ENCODE results near the gene CHL1.
A peak's percentile ranks its signal among the peaks of the same experiment; 100 is the strongest.

CHL1 gene

DNA sequence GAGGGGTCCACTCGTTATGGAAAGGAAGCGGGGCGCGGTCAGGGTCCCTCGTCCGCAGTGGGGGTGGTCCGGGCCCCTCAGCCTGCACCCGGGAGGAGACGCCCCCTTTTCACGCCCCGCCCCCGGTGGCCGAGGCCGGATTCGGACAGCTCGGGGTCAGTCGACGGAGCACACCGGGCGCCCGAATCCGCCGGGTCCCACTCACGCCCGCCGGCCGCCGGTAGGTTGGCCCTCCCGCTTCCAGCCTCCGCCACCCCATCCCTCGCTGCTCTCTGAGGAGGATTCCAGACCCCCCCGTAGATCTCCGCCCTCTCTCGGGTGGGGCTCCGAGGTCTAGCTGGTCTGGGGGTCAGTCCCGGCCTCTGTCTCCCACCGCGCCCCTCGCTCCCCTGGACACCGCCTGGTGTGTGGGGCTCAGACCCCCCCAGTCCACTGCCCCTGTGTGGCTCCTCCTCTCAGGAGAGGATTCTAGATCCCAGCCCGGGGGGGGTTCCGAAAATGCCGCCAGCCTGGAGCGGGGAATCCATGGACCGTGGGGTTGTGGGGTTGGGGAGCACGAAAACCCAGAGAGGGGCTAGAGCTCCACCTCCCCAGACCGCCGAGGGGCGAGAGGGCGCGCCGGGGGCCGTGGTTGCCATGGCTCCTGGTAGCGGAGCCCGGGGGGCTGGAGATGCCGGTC, 725 bp downstream of the CHL1 start:
- H3K27me3 ChIP-seq (replicated peaks) = peaks cover 10% of the 10 kb centered on the region
- no peak overlapping the region for H3K27ac ChIP-seq
- H3K4me3 ChIP-seq (ENCODE audit: low read depth, low read length) = peak overlapping the region; percentile 34
- no peak for DNase-seq
- in situ Hi-C loops (cut with HindIII; ENCODE audit: low pct_ligation_motif_present, low sequenced_read_pairs) = no loop called here
- no peaks in the 10 kb centered on the region for H3K36me3 ChIP-seq (replicated peaks)
- TF ChIP-seq, protein P1, sequence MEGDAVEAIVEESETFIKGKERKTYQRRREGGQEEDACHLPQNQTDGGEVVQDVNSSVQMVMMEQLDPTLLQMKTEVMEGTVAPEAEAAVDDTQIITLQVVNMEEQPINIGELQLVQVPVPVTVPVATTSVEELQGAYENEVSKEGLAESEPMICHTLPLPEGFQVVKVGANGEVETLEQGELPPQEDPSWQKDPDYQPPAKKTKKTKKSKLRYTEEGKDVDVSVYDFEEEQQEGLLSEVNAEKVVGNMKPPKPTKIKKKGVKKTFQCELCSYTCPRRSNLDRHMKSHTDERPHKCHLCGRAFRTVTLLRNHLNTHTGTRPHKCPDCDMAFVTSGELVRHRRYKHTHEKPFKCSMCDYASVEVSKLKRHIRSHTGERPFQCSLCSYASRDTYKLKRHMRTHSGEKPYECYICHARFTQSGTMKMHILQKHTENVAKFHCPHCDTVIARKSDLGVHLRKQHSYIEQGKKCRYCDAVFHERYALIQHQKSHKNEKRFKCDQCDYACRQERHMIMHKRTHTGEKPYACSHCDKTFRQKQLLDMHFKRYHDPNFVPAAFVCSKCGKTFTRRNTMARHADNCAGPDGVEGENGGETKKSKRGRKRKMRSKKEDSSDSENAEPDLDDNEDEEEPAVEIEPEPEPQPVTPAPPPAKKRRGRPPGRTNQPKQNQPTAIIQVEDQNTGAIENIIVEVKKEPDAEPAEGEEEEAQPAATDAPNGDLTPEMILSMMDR (IDR thresholded peaks at IDR 0.05; ENCODE audit: low read depth, low read length, missing control alignments) = no peak

DNA sequence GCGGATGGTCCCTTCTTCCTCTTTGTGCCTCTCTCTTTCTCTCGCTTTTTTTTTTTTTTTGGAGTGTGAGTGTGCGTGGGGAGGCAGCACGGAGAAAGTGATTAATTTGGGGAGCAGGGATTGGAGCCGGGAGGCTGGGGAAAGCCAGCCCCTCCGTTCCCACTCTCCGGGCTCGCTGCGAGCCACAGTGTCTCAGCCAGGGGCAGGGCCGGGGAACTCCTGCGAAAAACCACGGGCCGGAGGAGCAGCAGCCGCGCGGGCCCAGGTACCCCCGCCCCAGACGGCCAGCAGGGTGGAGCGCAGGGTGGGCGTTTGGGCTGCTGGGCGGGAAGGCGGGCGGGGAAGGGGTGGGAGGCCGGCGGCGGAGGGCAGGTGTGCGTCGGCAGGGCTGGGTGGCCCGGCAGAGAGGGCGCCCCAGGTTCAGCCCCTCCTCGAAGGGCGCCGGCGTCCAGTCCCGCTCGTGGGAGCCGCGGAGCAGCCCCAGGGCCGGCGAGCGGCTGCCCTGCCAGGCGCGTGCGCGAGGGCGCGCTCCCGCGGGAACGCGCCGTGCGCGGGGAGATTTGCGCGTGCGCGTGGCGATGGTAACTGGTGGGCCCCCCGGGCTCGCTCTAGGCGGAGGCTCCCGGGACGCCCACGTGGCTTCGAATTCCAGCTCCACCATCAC, 1.4 kb downstream of the CHL1 start:
- DNase-seq = no peak
- TF ChIP-seq, protein P1 (IDR thresholded peaks at IDR 0.05; ENCODE audit: low read depth, low read length, missing control alignments) = no peak
- H3K27ac ChIP-seq = no peak overlapping the region
- H3K27me3 ChIP-seq (replicated peaks) = peaks cover 10% of the 10 kb centered on the region
- H3K36me3 ChIP-seq (replicated peaks) = no peaks in the 10 kb centered on the region
- in situ Hi-C loops (cut with HindIII; ENCODE audit: low pct_ligation_motif_present, low sequenced_read_pairs) = no loop called here
- H3K4me3 ChIP-seq (ENCODE audit: low read depth, low read length) = peak overlapping the region; percentile 34

DNA sequence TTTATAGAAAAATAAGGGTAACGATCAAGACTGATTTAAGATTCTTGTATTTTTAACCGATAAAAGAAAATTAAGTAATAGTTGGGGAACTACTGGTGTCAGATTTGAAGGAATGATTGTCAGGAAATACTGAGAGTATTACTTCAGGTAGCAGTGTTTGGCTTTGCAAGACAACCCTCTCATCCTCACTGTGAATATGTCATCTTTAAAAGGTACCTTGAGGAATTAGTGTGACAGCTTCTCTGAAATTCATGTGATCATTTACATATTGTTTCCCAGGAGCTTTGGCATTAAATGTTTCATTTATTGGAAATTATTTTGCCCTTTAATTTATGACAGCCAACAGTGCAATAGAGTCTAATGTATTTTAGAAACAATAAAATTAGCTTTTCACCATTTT, 3.3 kb downstream of the CHL1 start:
- no peaks in the 10 kb centered on the region for H3K36me3 ChIP-seq (replicated peaks)
- peaks cover 10% of the 10 kb centered on the region for H3K27me3 ChIP-seq (replicated peaks)
- no peak overlapping the region for H3K4me3 ChIP-seq (ENCODE audit: low read depth, low read length)
- no peak for DNase-seq
- H3K27ac ChIP-seq = no peak overlapping the region
- in situ Hi-C loops (cut with HindIII; ENCODE audit: low pct_ligation_motif_present, low sequenced_read_pairs) = no loop called here
- TF ChIP-seq, protein P1 (IDR thresholded peaks at IDR 0.05; ENCODE audit: low read depth, low read length, missing control alignments) = no peak

DNA sequence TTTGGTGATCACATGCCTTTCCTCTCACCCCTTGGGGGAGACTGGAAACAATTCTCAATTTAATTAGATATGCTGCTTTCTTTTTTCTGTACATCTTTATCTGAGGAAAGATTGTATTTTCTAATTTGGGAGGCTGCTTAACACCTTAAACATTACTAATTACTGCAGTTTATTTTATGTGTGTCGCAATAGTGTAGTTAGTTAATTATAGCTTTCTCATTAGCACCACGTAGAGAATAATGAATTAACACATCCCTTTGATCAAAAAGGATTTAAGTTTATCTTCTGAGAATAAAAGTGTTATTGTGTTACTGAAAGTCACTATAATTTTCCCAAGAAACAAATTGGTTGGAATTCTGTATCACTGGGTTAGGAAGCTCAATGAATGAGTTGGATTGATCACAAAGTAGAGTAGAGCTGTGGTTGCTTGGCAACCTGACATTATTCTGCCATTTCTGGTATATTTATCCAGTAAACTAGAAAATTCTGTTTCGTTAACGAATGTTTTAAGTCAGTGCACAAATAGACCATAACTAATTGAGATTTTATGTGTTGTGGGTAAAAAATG, 4.3 kb downstream of the CHL1 start:
- in situ Hi-C loops (cut with HindIII; ENCODE audit: low pct_ligation_motif_present, low sequenced_read_pairs) = no loop called here
- H3K27me3 ChIP-seq (replicated peaks) = peaks cover 10% of the 10 kb centered on the region
- DNase-seq = no peak
- no peak overlapping the region for H3K27ac ChIP-seq
- H3K36me3 ChIP-seq (replicated peaks) = no peaks in the 10 kb centered on the region
- TF ChIP-seq, protein P1 (IDR thresholded peaks at IDR 0.05; ENCODE audit: low read depth, low read length, missing control alignments) = no peak
- H3K4me3 ChIP-seq (ENCODE audit: low read depth, low read length) = no peak overlapping the region

DNA sequence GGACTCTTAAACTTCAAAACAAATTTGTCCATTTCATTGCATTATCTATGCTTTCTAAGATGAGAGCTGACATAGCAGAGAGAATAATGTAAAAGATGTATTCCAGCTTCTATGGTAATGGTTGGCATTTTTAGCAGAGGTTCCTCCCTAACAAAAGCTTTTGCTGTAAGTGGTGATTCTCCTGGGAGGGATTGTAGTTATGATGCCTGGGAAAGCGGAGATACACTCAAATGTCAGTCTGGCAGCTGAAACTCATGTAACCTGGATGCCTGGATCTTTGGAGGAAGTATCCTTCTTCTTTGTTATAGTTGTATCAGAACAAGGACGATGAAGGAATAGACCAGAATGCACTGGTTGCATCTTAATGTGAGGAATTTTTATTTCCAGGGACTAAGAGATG, 7.5 kb downstream of the CHL1 start:
- H3K27ac ChIP-seq = no peak overlapping the region
- H3K27me3 ChIP-seq (replicated peaks) = no peaks in the 10 kb centered on the region
- no peak overlapping the region for H3K4me3 ChIP-seq (ENCODE audit: low read depth, low read length)
- in situ Hi-C loops (cut with HindIII; ENCODE audit: low pct_ligation_motif_present, low sequenced_read_pairs) = no loop called here
- TF ChIP-seq, protein P1 (IDR thresholded peaks at IDR 0.05; ENCODE audit: low read depth, low read length, missing control alignments) = no peak
- H3K36me3 ChIP-seq (replicated peaks) = no peaks in the 10 kb centered on the region
- no peak for DNase-seq

Data from brain microvascular endothelial cell (primary cell).